ENCODE measurements around the gene MAMDC4.
A peak's percentile ranks its signal among the peaks of the same experiment; 100 is the strongest.

Gene MAMDC4

DNA sequence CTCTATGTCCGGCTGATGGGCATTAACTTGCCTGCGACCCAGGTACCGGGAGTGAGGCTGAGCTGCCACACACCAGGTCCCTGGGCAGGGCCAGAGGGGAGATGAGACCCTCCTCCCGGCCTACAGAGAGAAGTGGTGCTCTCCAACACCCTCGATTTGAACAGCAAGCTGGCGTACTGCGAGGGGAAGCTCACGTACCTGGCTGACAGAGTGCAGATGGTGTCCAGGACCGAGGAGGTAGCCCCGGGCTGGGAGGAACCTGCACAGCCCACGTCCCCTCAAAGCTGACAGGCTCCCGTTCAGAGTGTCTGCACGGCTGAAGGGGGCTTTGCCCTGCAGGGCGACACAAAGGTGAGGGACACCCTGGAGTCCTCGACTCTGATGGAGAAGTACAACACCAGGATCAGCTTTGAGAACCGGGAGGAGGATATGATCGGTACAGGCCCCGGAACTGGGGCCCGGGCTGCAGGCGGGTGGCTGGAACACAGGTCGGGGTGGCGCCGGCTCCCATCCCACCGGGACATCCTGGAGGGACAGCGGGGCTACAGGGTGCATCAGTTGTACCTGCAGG, 45.4 kb upstream of the MAMDC4 start:
- H3K4me3 ChIP-seq (ENCODE audit: low read depth, low read length) = peak overlapping the region; percentile 81
- no peak for DNase-seq (ENCODE audit: low read depth)
- TF ChIP-seq, protein P1, sequence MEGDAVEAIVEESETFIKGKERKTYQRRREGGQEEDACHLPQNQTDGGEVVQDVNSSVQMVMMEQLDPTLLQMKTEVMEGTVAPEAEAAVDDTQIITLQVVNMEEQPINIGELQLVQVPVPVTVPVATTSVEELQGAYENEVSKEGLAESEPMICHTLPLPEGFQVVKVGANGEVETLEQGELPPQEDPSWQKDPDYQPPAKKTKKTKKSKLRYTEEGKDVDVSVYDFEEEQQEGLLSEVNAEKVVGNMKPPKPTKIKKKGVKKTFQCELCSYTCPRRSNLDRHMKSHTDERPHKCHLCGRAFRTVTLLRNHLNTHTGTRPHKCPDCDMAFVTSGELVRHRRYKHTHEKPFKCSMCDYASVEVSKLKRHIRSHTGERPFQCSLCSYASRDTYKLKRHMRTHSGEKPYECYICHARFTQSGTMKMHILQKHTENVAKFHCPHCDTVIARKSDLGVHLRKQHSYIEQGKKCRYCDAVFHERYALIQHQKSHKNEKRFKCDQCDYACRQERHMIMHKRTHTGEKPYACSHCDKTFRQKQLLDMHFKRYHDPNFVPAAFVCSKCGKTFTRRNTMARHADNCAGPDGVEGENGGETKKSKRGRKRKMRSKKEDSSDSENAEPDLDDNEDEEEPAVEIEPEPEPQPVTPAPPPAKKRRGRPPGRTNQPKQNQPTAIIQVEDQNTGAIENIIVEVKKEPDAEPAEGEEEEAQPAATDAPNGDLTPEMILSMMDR (IDR thresholded peaks at IDR 0.05; ENCODE audit: control insufficient read depth, extremely low read depth, insufficient read depth) = no peak

DNA sequence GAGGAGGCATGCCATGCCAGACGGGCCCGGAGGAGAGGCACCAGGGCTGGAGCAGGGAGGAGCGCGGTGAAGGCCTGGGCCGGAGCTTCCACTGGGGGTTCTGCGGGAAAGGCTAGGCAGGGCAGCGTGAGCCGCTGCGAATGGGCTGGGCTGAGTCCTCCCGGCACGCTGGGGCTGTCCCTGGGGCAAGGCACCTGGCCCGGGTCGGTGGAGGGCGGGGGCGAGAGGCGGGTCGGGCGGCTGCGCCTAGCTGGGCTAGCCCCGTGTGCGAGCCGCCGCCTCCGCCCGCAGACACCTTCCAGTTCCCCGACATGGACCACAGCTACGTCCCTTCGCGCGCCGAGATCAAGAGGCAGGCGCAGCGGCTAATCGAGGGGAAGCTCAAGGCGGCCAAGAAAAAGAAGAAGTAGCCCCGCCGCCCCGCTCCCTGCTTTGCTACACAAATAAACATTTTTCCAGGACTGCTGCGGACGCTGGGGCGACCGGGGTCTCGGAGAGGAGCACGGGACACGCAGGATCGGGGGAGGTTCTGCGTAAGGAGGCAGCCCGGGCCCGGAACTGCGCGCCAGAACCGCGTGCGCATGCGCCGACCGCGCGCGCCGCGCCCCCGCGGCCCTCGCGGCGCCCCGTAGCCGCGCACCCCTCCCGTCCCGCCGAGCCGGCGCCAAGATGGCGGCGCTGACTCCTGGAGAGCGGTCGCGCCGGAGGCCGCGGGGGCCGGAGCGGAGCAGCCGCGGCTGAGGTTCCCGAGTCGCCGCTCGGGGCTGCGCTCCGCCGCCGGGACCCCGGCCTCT, 44.7 kb upstream of the MAMDC4 start, which contains the start of gene RABL6:
Gene RABL6 (plus strand): TSS at position 668 of the 794 bp plus-strand sequence. CDS start 249 bp downstream, outside the sequence.
- peak within 1 kb of the TSS; percentile 81 for H3K4me3 ChIP-seq (ENCODE audit: low read depth, low read length)
- TF ChIP-seq, protein P1 (IDR thresholded peaks at IDR 0.05; ENCODE audit: control insufficient read depth, extremely low read depth, insufficient read depth) = no peak
- DNase-seq (ENCODE audit: low read depth) = no peak

DNA sequence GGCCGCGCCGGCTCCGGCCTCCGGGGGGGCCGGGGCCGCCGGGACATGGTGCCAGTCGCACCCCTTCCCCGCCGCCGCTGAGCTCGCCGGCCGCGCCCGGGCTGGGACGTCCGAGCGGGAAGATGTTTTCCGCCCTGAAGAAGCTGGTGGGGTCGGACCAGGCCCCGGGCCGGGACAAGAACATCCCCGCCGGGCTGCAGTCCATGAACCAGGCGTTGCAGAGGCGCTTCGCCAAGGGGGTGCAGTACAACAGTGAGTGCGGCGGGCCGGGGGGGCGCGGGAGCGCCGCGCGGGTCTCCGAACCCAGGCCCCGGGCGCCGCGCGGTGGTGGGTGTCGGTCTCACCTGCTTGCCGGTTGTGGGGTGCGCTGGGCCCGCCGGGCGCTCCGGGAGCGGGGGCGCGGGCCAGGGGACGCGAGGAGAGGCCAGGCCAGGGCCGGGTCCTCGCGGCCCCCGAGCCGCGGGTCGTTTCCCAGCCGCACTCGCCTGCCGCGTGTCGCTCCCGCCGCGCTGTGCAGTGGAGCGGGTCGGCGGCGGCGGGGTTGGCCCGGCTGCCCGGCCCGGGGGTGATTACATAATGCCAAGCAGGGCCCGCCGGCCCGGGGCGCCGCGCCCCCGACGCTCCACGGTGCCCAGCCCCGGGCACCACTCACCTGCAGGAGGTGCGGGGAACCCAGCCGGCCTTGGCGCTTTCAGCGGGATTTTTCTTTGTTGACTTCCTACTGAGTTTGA, 43.9 kb upstream of the MAMDC4 start:
- DNase-seq (ENCODE audit: low read depth) = no peak
- TF ChIP-seq, protein P1 (IDR thresholded peaks at IDR 0.05; ENCODE audit: control insufficient read depth, extremely low read depth, insufficient read depth) = no peak

DNA sequence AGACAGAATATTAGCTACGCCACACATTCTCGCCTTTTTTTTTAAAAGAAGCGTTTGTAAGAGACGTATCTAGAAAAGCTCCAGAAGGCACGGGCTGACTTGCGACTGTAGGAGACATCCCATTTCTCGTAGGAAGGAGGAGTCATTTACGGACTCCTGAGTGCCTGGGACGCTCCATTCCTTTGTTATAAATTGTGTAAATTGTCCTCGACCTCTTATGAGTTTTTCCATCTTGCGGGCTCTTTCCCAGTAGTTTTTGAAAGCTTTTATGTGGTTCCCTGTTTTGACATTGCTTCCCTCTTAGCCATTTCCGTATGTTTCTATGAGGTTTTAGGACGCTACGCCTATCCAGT, 43.4 kb upstream of the MAMDC4 start:
- peak overlapping the region; percentile 81 for H3K4me3 ChIP-seq (ENCODE audit: low read depth, low read length)
- no peak for DNase-seq (ENCODE audit: low read depth)
- TF ChIP-seq, protein P1 (IDR thresholded peaks at IDR 0.05; ENCODE audit: control insufficient read depth, extremely low read depth, insufficient read depth) = no peak

More for the DNA sequence above, 43.9 kb upstream of the MAMDC4 start:
- H3K4me3 ChIP-seq (ENCODE audit: low read depth, low read length) = peak overlapping the region; percentile 81

DNA sequence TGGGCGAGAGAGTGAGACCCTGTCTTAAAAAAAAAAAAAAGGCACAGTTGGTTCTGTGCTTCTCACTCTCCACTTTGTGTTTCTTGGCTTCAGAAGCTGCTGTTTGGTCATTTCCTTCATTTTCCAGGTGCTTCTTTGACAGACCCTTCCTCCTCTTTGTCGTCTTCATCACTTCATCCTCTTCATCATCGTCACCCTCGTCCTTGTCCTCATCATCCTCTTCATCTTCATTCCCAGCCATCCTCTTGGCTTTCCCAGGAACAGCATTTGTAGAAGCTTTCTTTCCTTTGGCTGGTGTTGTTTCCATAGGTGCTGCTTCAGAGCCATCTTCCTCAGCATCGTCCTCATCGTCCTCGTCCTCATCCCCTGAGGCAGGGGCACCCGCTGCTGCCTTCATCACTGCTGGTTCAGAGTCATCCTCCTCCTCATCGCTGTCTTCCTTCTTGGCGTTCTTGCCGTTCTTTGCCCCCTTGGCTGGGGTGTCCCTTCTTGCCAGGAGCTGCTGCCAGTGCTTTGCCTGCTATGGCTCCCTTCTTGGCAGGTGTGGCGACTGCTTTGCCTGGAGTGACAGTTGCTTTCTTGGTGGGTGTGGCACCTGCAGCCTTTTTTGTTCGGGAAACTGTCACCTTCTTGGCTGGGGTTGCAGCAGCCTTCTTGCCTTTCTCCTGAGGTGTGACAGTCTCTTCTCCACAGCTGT, 37.3 kb upstream of the MAMDC4 start:
- no peak for DNase-seq (ENCODE audit: low read depth)
- TF ChIP-seq, protein P1 (IDR thresholded peaks at IDR 0.05; ENCODE audit: control insufficient read depth, extremely low read depth, insufficient read depth) = no peak
- H3K4me3 ChIP-seq (ENCODE audit: low read depth, low read length) = no peak overlapping the region

DNA sequence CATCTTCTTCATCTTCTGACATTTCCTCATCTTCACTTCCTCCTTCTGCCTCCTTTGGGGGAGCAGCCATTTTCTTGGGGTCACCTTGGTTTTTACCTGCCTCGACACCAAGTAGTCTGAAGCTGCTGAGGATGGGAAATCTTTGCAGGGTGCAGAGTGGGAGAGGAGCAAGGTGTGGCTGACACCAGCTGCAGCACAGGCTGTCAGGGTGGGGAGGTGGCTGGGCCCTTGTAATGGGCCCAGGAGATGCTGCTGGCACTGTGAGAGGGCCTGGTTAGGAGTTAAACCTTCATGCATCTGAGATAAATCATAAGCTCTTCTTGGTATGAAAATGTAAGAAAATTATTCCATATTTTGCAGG, 36.7 kb upstream of the MAMDC4 start:
- H3K4me3 ChIP-seq (ENCODE audit: low read depth, low read length) = no peak overlapping the region
- TF ChIP-seq, protein P1 (IDR thresholded peaks at IDR 0.05; ENCODE audit: control insufficient read depth, extremely low read depth, insufficient read depth) = no peak
- no peak for DNase-seq (ENCODE audit: low read depth)
